Measurements from ENCODE around the gene MDFI.

- no peak for TF ChIP-seq POLR2A (IDR thresholded peaks at IDR 0.05)
- TF ChIP-seq, protein P1, sequence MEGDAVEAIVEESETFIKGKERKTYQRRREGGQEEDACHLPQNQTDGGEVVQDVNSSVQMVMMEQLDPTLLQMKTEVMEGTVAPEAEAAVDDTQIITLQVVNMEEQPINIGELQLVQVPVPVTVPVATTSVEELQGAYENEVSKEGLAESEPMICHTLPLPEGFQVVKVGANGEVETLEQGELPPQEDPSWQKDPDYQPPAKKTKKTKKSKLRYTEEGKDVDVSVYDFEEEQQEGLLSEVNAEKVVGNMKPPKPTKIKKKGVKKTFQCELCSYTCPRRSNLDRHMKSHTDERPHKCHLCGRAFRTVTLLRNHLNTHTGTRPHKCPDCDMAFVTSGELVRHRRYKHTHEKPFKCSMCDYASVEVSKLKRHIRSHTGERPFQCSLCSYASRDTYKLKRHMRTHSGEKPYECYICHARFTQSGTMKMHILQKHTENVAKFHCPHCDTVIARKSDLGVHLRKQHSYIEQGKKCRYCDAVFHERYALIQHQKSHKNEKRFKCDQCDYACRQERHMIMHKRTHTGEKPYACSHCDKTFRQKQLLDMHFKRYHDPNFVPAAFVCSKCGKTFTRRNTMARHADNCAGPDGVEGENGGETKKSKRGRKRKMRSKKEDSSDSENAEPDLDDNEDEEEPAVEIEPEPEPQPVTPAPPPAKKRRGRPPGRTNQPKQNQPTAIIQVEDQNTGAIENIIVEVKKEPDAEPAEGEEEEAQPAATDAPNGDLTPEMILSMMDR (IDR thresholded peaks at IDR 0.05), result no peak
Measured at GRCh38 chr6:41605649-41606048, 32.6 kb upstream of the MDFI start.
